COLO829 (cell line): Measurements from ENCODE around the gene NOLC1.

Experiments
- DNase-seq: peaks from one replicate; pipeline ENCODE4 v3.0.0; 2012; ENCODE audit warnings: low spot score

Gene NOLC1

DNA sequence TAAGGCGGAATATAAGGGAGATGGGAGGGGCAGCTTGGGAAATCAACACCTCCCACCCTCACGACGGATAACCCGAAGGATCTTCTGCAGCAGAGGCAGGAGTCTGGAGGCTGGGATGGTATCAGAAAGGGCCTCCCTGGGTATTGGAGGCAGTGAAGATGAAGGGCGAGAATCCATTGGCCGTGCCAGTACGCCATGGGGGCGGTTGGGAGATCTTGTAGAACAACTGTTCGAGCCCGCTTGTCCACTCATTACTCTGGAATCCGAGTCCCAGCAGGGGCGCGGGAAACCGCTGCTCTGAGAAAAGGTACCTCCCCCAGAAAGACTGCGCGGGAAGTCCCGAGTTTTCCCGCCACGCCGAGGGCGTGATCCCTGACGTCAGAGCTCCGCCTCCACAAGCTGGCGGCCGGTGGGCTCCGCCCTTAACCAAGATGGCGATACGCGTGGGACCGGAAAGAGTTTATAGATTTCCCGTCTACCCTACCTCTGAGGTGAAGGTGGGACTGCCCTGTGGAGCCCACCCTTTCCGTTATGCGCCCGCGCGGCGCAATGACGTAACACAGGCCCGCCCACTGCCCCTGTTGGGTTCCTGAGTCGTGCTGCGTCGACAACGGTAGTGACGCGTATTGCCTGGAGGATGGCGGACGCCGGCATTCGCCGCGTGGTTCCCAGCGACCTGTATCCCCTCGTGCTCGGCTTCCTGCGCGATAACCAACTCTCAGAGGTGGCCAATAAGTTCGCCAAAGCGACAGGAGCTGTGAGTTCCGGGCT lies at the start of gene NOLC1:
Gene NOLC1, plus strand, starts transcription at position 616 of the 771 bp plus-strand sequence. Its CDS starts 22 bp downstream, at position 638.
- DNase-seq: peak; percentile 88

DNA sequence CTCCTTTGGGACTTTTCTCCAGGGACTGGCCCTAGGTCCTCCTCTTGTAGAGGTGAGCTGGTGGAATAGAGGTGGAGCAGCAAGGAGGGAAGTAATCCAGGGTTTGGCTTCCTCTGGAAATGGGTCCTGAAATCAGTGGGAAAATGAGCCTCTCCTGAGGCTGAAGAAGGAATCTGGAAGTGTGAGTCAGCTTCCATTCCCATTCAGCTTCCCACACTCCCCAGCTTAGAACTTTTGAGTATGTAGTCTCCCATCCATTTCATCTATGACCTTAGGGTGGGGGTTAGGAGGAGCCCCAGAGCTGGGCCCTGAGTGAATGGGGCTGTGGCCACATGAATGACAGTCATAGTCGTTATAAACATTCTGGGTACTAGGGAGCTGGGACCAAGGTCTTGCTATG lies 49.8 kb upstream of the NOLC1 start:
- DNase-seq: no peak

DNA sequence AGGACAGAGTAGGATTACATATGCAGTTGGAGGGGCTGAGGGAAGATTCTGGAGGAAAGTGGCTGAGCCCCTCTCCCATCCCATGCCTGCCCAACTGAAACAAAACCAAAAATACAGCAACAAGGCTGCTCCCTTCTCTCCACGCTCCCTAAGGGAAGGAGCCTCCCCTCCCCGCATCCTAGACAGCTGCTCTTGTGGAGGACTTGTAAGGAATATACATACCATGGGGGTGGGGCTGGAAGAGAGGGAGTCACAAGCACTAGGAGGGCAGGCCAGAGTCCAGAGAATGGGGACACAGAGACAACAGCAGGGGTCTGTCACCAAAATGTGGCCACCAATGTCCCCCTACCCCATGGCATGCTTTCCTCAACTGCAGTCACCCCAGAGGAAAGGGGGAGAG lies 45.2 kb upstream of the NOLC1 start:
- DNase-seq: no peak

DNA sequence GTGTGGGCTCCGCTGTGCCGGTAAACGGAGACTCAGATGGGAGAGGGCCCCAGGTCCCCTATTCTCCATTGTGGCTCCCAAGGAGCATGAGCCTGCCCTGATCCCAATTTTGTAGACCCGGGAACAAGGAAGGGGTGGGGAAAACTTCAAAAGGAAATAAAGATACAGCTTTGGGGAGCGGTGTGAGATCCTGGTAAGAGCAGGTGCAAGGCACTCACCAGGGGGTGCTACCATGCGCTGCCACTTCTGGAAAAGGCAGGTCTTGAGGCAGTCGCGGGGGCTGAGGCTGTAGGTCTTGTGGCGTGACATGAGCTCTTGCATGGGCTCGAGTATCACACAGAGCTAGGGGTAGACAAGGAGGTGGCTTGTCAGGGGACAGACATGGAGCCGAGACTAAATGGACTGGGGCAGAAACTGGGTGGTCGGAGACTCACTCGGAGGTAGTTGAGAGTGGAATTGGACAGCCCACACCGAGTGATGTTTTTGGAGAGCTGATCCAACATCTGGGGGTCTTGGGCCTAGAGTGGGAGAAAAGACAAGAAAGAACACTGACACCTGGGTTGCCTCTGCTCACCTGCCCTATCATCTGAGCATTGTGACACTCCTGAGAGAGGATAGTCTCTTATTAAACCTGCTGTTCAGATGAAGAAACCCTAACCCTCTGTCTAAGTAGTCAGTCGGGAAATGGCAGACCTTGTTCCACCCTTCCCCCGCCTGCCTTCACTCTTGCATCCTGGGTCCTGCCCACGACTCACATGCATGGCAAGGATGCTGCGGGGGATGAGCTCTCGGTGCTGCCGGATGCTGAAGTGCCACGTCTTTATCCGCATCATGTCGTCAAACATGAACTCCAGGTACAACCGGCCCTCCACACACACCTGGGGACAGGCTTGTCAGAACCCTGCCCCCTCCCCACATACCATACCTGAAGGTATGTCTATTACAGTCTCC lies 42.7 kb upstream of the NOLC1 start:
- no peak for DNase-seq

DNA sequence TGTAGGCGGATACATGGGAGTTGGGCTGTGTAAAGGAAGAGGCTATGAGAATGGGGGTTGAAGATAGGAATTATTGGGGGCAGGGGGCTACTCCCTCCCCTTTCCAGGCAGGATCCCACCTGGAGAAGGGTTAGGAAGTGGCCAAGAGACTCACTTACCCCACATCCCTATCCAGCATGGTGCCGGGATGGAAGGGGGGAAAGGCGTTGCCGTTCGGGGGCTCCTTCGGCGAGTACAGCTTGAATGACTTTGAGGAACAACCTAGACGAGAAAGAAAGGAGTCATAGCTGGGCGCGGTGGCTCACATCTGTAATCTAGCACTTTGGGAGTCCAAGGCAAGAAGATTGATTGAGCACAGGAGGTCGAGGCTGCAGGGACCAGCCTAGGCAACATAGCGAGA lies 40.9 kb upstream of the NOLC1 start:
- DNase-seq: no peak

DNA sequence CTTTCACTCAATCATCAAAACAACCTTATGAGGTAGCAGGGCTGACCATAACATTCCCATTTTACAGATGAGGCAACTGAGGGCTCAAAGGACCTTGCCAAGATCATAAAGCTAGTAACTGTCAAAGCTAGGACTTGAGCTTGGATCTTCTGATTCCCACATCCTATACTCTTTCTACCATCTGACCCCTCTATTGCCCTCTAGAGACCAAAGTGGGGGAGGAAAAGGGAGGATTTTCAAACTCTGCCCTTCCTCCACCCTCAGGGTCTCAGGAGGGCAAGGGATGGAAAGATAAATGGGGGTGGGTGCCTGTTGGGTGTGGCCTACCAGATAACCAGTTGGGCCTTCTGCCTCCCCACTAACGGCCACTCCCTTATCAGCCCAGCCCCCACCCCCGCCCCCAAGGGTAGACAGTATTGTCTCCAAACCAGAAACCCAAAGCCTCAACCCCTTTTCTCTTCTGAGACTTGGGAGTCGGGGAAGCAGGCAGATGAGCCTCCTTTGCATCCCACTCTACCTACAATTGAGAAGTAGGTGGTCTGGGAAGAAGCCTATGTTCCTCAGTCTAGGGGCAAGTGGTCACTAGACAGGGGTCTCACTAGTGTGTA lies 39.9 kb upstream of the NOLC1 start:
- no peak for DNase-seq

DNA sequence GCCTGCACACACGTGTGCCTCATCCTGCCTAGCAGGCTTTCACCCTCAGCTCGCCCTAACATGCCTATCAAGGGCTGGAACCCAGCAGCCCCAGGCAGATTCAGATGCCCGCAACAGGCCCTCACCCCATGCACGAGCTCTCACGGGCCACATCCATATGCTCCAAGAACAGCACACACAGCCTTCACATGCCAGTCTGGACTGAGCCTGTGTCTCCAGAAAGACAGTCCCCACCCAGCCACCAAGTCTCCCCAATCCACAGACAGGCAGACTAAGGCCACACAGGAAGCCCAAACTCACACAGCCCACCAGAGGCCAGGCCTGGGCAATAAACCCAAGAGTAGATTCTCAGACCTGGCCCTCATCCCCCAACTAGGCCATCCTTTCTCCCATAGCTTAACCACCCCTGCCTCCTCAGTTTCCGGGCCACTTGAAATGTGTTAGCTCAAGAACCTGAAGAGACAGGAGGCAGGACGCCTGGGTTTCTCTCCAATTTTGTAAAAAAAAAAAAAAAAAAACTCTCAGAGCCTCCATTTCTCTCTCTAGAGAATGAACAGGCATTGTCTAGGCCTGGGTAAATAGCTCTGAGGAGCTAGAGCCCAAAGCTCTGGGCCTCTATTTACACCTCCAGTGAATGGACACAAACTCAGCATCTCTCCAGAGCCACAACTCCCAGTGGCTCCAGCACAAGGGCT lies 38.8 kb upstream of the NOLC1 start:
- DNase-seq: no peak

DNA sequence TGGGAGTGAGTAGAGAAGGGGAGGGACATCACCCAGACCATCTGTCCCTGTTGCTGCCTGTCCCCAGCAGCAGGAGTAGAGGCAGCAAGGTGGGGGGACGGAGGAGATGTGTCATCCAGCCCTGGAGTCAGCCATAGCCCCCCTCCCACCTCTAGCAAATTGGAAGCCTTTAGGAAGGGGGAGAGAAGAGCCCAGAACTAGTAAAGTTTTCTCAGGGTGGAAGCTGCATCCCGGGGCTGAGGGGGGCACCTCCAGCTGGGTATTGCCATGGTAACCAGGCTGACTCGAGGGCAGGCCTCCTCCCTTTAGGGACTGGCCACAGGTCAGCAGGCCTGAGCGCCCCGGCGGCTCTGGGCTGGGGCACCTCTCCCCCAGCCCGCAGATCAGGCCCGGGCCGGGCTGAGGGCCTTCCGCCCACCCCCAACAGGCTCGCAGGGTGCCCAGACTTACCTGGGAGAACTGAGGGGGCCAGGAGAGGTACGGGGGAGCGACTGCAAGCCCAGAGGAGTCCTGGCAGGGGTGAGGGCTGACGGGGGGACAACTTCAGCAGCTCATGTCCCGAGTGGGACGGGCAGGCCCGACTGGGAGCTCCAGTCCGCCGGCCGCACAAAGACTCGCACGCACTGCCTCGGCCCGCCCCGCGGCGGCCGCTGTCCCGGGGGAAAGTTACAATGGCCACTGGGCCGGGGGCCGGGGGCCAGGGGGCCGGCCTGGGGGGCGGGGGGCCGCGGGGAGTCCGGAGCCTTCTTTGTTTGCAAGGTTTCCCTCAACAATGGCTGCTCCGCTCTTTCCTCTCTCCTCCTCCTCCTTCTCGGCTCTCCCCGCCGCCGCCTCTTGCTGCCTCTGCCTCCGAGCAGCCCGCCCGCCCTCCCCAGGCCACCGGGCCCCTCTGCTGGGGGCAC lies 38.0 kb upstream of the NOLC1 start:
- DNase-seq: no peak

DNA sequence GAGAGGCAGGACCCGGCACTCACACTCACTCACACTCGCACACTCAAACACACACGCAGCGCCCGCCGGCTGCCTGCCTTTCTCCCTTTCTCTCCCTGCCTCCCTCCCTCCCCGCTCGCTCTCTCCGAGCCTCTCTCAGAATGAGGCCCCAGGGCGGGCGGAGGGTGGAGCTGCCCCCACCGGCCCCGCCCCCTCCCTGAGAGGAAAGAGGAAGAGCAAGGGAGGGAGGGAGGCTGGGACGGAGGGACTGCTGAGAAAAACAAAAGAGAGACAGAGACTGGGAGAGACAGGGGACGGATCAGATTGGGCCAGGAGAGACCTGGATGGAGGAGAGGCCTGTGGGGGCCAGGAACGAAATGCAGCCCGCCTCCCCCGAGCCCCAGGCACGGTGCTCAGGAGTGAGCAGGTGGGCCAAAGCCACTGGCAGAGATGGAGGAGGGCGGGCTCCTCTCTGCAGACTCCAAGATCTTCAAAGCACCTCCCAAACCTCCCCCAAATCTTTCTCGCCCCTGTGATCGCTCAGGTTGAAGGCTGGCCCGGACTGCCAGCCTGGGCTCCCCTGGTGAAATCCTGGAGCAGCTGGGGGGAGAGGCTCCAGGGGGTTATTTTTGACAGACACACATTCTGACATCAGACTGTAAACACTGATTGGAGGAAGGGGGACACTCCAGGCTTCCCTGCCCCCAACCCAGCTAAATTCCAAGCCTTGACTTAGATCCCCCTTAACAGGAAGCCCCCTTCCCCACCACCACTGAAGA lies 37.1 kb upstream of the NOLC1 start:
- DNase-seq: peak; percentile 44

DNA sequence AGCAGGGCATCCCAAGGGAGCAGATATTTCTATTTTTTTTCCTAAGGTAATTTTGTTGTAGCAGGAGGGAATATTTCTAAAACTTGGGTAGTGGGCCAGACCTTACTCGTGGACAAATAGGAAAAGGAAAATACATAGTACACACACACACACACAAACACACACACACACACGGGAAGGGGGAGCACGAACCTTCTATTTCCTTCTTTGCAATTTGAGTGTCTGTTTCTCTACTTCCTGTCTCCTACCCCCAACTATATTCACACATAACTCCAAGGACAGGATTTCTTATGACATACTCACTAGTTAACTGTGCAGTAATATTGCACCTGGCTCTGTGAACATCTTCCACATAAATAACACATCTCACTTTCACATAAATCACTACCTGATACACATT lies 36.4 kb upstream of the NOLC1 start:
- DNase-seq: no peak

DNA sequence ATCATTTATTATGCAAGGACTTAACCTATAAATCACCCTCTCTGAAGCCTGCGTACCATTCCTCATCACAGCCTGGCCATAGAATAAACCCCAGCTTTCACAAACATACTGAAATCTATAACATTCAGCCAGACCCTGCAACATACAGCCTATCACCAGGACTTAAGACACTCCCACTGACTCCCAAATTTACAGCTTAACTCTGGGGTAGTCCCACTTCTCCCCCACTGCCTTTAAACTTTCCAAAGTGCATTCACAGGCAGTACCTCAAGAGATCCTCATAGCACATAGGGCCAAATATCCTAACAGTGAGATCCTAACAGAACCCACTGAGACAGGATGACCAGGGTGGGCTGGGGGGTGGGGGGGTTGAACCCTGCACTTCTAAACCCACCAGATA lies 35.5 kb upstream of the NOLC1 start:
- no peak for DNase-seq

DNA sequence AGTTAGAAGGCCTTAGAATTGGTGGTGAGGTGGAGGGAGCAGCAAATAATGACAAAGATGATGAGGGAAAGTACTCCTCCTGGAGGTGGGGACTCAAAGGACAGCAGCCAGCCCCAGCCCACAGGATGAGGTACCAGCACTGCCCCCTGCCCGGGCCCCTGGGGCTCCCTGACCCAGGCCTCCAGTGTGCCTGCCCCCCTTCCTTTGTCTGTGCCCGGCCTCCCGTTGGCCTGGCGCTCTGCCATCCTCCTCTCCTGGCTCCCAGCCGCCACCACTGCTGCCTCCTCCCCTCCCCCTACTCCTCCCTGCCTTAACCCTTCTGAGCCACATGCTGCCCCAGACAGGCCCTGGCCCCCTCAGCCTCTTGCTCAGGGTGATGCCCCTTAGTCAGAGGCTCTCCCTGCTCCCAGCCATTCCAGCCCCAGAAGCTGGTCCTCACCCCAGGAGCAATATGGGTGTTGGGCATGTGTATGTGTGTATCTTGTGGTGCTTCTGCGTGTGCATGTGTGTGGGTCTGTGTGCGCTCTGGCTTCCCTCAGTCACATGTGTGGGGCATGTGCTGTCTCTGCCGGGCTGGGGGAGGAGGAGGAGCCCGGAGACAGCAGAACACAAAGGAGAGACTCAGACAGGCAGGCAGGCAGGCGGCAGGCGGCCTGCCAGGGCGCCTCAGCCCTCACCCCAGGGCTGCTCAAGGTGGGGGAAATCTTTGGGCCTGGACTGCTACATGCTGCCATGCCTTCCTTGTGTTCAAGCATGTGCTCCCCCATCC lies 34.6 kb upstream of the NOLC1 start:
- DNase-seq: peak; percentile 54

DNA sequence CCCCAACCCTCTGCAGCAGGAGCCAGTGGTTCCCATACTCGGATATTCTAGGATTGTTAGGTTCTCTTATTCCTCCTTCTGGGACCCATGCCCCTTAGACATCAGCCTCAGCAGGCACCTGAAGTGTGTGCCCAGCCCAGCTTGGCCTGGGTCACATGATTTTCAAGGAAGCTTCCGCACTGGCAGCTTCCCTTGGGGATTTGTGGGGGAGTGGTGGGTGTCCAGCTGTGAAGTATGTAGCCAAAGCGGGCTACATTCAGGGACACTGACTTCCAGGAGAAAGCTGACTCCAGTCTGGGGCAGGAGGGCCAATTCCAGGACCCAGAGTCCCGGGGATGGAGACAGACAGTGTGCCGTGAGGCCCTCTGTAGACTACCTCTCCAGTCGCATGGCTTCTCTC lies 33.3 kb upstream of the NOLC1 start:
- no peak for DNase-seq

DNA sequence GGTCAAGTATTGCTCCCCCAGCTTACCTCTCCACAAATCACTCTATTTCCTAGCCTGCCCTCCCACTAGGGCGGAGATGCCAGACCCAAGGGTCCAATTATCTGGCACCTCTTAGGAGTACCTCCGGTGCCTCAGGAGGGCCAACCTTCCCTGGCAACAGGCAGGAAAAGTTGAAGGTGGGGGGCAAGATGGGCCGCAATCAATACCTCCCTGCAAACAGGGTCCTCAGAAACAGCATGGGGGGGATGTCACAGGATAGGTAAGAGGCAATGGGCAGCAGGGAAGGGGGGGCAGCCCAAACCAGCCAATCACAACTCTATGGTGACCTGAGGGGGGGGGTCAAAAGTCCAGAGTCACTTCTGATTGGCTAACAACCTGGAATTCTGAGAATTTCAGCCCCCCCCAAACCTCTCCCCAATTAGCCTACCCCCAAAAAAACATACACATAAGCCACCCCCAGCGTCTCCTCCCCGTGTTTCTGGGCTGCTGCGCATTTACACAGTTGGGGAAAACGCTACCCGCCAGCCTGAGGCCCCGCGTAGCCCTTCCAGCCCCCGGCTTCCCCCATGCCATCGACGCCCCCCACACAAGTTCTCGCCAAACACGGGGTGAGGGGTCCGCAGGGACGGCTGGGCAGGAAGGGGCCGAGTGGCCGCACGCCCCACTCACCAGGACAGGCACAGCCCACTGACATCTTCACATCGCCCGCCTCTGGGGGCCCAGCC lies 32.6 kb upstream of the NOLC1 start:
- peak; percentile 60 for DNase-seq

DNA sequence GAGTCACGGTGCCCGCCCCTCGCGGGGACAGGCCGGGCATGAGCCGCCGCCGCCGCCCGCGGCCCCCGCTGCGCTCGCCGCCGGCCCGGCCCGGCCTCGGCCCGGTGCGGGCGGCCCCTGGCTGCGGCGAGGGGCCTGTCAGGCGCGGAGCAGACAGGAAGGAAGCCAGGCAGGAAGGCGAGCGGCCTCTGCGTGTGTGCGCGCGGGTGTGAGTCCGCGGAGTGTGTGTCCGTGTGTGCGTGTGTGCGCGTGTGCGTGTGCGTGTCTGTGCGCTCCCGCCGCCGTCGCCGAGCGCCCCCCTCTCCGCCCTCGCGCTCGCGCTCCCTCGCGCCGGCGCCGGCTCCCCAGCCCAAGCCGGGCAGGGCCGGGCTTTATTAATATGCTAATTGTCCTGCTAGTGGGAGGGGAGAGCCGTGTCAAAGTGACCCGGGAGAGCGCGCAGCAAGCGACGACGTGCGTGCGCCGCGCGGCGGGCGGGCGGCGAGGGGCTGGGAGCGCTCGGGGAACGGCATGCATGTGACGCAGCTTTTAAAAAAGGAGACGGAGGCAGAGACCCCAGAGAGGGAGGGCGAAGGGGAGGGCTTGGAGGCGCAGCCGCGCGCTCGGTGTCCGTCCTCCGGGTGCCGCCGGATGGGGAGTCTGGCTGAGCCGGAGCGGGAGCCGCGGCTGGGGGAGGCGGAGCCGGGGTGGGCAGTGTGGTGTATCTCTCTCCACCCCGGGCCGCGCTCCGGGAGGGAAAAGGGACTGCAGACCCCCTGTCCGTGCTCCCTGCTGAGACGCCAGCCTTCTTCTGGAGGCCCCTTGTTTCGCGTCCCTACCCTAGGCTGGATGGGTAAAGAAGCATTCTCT lies 31.8 kb upstream of the NOLC1 start, which contains the start of gene LDB1:
Gene LDB1, minus strand, starts transcription at position 227 of the 849 bp plus-strand sequence. CDS start 258 bp downstream, outside the sequence.
- peak; percentile 66 for DNase-seq

DNA sequence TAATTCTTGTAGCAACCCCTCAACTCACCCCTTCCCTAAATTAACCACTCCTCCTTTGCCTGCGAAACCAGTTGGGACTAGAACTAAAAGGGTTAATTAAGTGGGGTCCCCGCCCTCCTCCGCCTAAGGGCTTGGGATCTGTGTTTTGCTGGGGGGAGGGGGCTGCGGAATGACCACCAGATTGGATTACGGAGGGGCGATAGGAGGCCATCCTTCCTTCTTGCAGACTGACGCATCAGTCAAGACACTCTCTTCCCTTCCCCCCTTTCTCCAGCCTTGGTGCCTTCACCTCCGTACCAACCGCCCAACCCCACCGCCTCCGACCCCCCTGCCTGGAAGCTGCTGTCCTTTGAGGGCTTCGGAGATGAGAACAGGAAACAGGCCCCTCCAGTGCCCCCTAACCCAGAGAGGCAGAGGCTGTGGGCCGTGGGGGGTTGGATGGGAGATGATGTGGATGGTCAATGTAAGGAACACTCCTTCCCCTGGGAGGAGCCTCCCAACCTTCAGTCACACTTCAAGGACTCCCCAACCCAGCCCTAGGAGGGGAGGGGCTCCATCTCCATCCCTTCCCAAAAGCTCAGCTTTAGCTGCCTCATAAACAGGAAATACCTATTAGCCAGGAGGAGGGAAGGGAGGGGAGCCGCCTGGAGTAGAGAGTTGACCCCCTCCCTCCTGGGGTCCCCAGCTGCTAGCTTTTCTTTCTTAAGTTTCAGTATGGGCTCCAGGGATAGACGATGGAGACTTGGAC lies 31.0 kb upstream of the NOLC1 start:
- DNase-seq: no peak
